Hepatocyte (in vitro differentiated cells): ENCODE results near the gene DMD. TPM values are rescaled to one million over a fixed set of nuclear protein-coding genes. Genes with fewer than 3 reads are reported as not detected.

Source experiments
- DNase-seq: peaks from one replicate; pipeline ENCODE4 v3.0.0-alpha.2; 2016; ENCODE audit warnings: low spot score
- H2AFZ ChIP-seq: fragments of 200-600 bp; sonication (generic); 2 replicates; pipeline ENCODE4 v1.6.0; 2016; ENCODE audit warnings: antibody characterized with exemption, mild to moderate bottlenecking
- H3K27ac ChIP-seq: fragments of 200-600 bp; sonication (generic); 2 replicates; pipeline ENCODE4 v1.5.1; 2016; ENCODE audit warnings: mild to moderate bottlenecking
- H3K27me3 ChIP-seq: fragments of 200-600 bp; sonication (generic); 2 replicates; pipeline ENCODE4 v1.6.1; 2016
- H3K36me3 ChIP-seq: fragments of 200-600 bp; sonication (generic); replicated peaks from 2 replicates; pipeline ENCODE4 v1.5.1; 2016; ENCODE audit warnings: low read depth; ENCODE audit not compliant: insufficient read depth
- H3K4me1 ChIP-seq: fragments of 200-600 bp; sonication (generic); 2 replicates; pipeline ENCODE4 v1.5.1; 2016; ENCODE audit warnings: mild to moderate bottlenecking, moderate library complexity; ENCODE audit not compliant: insufficient read depth
- H3K4me2 ChIP-seq: fragments of 200-600 bp; sonication (generic); 2 replicates; pipeline ENCODE4 v1.6.0; 2016
- H3K4me3 ChIP-seq: fragments of 200-600 bp; sonication (generic); 2 replicates; pipeline ENCODE4 v1.5.1; 2016; ENCODE audit warnings: mild to moderate bottlenecking
- H3K79me2 ChIP-seq: fragments of 200-600 bp; sonication (generic); 2 replicates; pipeline ENCODE4 v1.6.0; 2017; ENCODE audit warnings: mild to moderate bottlenecking
- H3K9me2 ChIP-seq: fragments of 200-600 bp; sonication (generic); replicated peaks from 2 replicates; pipeline ENCODE4 v1.6.0; 2017; ENCODE audit warnings: mild to moderate bottlenecking; ENCODE audit not compliant: insufficient read depth
- H3K9me3 ChIP-seq: fragments of 200-600 bp; sonication (generic); 2 replicates; pipeline ENCODE4 v1.5.1; 2016; ENCODE audit warnings: low read depth, mild to moderate bottlenecking
- H4K20me1 ChIP-seq: fragments of 200-600 bp; sonication (generic); 2 replicates; pipeline ENCODE4 v1.6.0; 2016; ENCODE audit warnings: mild to moderate bottlenecking; ENCODE audit not compliant: insufficient read depth, poor library complexity, severe bottlenecking
- CTCF ChIP-seq: fragments of 200-600 bp; sonication (generic); IDR thresholded peaks from 2 replicates; pipeline ENCODE4 v1.5.1; 2016; ENCODE audit warnings: antibody characterized with exemption, mild to moderate bottlenecking; ENCODE audit not compliant: poor library complexity
- EZH2 ChIP-seq: fragments of 200-600 bp; sonication (generic); IDR thresholded peaks from 2 replicates; pipeline ENCODE4 v1.6.1; 2016; ENCODE audit warnings: antibody characterized with exemption, mild to moderate bottlenecking, borderline replicate concordance
- EZH2phosphoT487 ChIP-seq: fragments of 200-600 bp; sonication (generic); IDR thresholded peaks from one replicate; pipeline ENCODE4 v1.6.1; 2018; ENCODE audit warnings: antibody characterized with exemption, mild to moderate bottlenecking, low read depth, moderate library complexity; ENCODE audit not compliant: unreplicated experiment, severe bottlenecking
- WGBS: methylation state at CpG from one replicate; pipeline ENCODE4 v1.1.6; 2016; ENCODE audit warnings: low lambda C conversion rate; ENCODE audit errors: missing lambda C conversion rate; 5-methylcytosine and 5-hydroxymethylcytosine counted together
- polyA plus RNA-seq: library from polyadenylated mRNA; unstranded; fragments of >200 nt; fragmentation: Nextera tagmentation; extraction: Ambion mirVana; gene quantifications from 2 replicates; pipeline ENCODE4 v1.2.1, GENCODE V29; 2016
- total RNA-seq: library from RNA; depleted of rRNA; stranded (reverse); fragments of >200 nt; gene quantifications from 2 replicates; pipeline ENCODE4 v1.2.3, GENCODE V29; 2014

DMD gene
- total and polyA plus RNA-seq, 2 experiments from 2014 or later = 14.2 to 27.8 TPM

GRCh38 chrX:31838617-31839016, 1372.7 kb downstream of the DMD start:
- no peaks in the 10 kb centered on the region for H3K4me1 ChIP-seq
- H3K27ac ChIP-seq = no peak overlapping the region
- no peaks in the 10 kb centered on the region for H3K9me3 ChIP-seq
- no peak overlapping the region for H2AFZ ChIP-seq
- no peak overlapping the region for H3K4me2 ChIP-seq
- DNase-seq = no peak
- no peaks in the 10 kb centered on the region for H3K36me3 ChIP-seq
- no peaks in the 10 kb centered on the region for H3K79me2 ChIP-seq
- no peaks in the 10 kb centered on the region for H4K20me1 ChIP-seq
- H3K9me2 ChIP-seq = no peaks in the 10 kb centered on the region
- no peak overlapping the region for H3K4me3 ChIP-seq
- TF ChIP-seq EZH2phosphoT487 (no peak), CTCF (no peak), EZH2 (no peak)
- no peaks in the 10 kb centered on the region for H3K27me3 ChIP-seq
- 46% methylated on average over 4 of the region's 4 CpGs for WGBS

GRCh38 chrX:31837445-31838049, 1373.8 kb downstream of the DMD start:
- H3K79me2 ChIP-seq = no peaks in the 10 kb centered on the region
- DNase-seq = no peak
- H3K4me1 ChIP-seq = no peaks in the 10 kb centered on the region
- H3K36me3 ChIP-seq = no peaks in the 10 kb centered on the region
- no peak overlapping the region for H3K27ac ChIP-seq
- TF ChIP-seq CTCF (no peak), EZH2 (no peak), EZH2phosphoT487 (no peak)
- H3K4me3 ChIP-seq = no peak overlapping the region
- 74% methylated on average over 6 of the region's 6 CpGs for WGBS
- H2AFZ ChIP-seq = no peak overlapping the region
- no peaks in the 10 kb centered on the region for H3K9me2 ChIP-seq
- H4K20me1 ChIP-seq = no peaks in the 10 kb centered on the region
- H3K4me2 ChIP-seq = no peak overlapping the region
- H3K27me3 ChIP-seq = no peaks in the 10 kb centered on the region
- no peaks in the 10 kb centered on the region for H3K9me3 ChIP-seq

- WGBS = 64% methylated on average over 3 of the region's 3 CpGs
- Histone ChIP-seq H3K4me2 (no peak overlapping the region), H3K36me3 (no peaks in the 10 kb centered on the region), H2AFZ (no peak overlapping the region), H3K4me1 (no peaks in the 10 kb centered on the region), H3K9me2 (no peaks in the 10 kb centered on the region), H3K27me3 (no peaks in the 10 kb centered on the region), H3K27ac (no peak overlapping the region), H3K4me3 (no peak overlapping the region), H3K9me3 (no peaks in the 10 kb centered on the region), H4K20me1 (no peaks in the 10 kb centered on the region), H3K79me2 (no peaks in the 10 kb centered on the region)
- no peak for DNase-seq
- TF ChIP-seq EZH2 = no peak
- no peak for TF ChIP-seq EZH2phosphoT487
- no peak for TF ChIP-seq CTCF
Measured at GRCh38 chrX:31836479-31836878, 1374.9 kb downstream of the DMD start.
